Measurements from ENCODE around the gene RIPK3. TPM values are rescaled to one million over a fixed set of nuclear protein-coding genes. Genes with fewer than 3 reads are reported as not detected.

RIPK3 gene
- total and polyA plus RNA-seq, 7 donors: 0.94 to 1.9 (median 1.2) TPM

- WGBS, 3 donors: 1% methylated on average over 14 to 15 of the region's 15 CpGs
- peaks cover 0 to 47% (median 12%) of the 10 kb centered on the region in 3 donors for H3K27me3 ChIP-seq (ENCODE audit: insufficient read depth in 3 of 3, low read length in 2 of 3)
- TF ChIP-seq, protein P1, sequence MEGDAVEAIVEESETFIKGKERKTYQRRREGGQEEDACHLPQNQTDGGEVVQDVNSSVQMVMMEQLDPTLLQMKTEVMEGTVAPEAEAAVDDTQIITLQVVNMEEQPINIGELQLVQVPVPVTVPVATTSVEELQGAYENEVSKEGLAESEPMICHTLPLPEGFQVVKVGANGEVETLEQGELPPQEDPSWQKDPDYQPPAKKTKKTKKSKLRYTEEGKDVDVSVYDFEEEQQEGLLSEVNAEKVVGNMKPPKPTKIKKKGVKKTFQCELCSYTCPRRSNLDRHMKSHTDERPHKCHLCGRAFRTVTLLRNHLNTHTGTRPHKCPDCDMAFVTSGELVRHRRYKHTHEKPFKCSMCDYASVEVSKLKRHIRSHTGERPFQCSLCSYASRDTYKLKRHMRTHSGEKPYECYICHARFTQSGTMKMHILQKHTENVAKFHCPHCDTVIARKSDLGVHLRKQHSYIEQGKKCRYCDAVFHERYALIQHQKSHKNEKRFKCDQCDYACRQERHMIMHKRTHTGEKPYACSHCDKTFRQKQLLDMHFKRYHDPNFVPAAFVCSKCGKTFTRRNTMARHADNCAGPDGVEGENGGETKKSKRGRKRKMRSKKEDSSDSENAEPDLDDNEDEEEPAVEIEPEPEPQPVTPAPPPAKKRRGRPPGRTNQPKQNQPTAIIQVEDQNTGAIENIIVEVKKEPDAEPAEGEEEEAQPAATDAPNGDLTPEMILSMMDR (IDR thresholded peaks at IDR 0.05): no peak
- H3K4me1 ChIP-seq: peaks cover 12% of the 10 kb centered on the region
- intact Hi-C loops (cut with DNase I): no loop called here
- no peaks in the 10 kb centered on the region for H3K36me3 ChIP-seq (ENCODE audit: insufficient read depth in 1 of 2, low read depth in 1 of 2)
- peak overlapping the region; percentile 55 for H3K27ac ChIP-seq
- H3K9me3 ChIP-seq: no peaks in the 10 kb centered on the region
- DNase-seq: peak in 1 of 2 donors; percentile 57
- H3K4me3 ChIP-seq: peak overlapping the region; percentile 64
- no peak for ATAC-seq
Observed at GRCh38 chr14:24368212-24368561, 28.4 kb upstream of the RIPK3 start.

DNA sequence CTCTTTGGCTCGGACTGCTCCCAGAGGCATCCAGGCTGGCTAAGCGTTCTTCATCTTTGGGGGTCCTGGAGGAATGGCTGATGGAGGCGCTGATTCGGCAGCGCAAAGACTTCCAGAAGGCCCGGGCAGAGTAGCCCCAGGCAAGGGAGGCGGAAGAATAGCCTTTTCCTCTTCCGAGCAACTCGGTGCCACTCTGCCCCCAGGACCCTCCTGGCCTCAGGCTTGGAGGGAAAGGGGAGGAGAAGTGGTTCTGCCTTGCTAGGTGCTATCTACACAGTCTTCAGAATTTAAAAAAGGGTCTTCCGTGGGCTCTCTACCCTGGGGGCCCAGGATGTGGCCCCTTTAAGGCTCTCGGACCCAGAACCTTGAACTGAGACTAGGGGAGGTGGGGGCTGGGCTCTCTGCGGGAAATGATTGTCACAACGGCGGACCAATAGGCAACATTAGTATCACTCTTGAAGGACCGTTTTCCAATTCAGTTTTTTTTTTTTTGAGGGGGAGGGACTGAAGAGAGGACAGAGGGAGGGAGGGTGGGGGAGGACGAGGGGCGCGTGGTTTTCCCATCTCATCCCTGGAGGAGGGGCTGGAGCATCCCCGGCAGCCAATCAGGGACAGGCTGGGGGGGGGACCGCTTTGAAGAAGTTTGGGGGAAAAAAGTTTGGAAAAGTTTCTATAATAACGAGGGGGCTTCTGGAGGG, 27.9 kb upstream of the RIPK3 start, which contains the start of gene NFATC4:
NFATC4 (plus strand) TSS at position 671 of the 698 bp plus-strand sequence. CDS start 157 bp downstream, outside the sequence.
- TF ChIP-seq, protein P1 (IDR thresholded peaks at IDR 0.05): no peak
- 3 to 4% (median 4%) methylated on average over 21 of the region's 21 CpGs for WGBS, 3 donors
- ATAC-seq (peak in 3 of 4 donors; percentile 20 to 55 (median 34)), DNase-seq (peak; percentile 67 to 85)
- intact Hi-C loops (cut with DNase I): no loop called here
- H3K27ac ChIP-seq: peak within 1 kb of the TSS; percentile 76
- H3K9me3 ChIP-seq: no peaks in the 10 kb centered on the region
- no peaks in the 10 kb centered on the region for H3K36me3 ChIP-seq (ENCODE audit: insufficient read depth in 1 of 2, low read depth in 1 of 2)
- H3K4me1 ChIP-seq: peaks cover 12% of the 10 kb centered on the region
- peak within 1 kb of the TSS; percentile 64 for H3K4me3 ChIP-seq
- H3K27me3 ChIP-seq (ENCODE audit: insufficient read depth in 3 of 3, low read length in 2 of 3): peaks cover 0 to 47% (median 12%) of the 10 kb centered on the region in 3 donors

DNA sequence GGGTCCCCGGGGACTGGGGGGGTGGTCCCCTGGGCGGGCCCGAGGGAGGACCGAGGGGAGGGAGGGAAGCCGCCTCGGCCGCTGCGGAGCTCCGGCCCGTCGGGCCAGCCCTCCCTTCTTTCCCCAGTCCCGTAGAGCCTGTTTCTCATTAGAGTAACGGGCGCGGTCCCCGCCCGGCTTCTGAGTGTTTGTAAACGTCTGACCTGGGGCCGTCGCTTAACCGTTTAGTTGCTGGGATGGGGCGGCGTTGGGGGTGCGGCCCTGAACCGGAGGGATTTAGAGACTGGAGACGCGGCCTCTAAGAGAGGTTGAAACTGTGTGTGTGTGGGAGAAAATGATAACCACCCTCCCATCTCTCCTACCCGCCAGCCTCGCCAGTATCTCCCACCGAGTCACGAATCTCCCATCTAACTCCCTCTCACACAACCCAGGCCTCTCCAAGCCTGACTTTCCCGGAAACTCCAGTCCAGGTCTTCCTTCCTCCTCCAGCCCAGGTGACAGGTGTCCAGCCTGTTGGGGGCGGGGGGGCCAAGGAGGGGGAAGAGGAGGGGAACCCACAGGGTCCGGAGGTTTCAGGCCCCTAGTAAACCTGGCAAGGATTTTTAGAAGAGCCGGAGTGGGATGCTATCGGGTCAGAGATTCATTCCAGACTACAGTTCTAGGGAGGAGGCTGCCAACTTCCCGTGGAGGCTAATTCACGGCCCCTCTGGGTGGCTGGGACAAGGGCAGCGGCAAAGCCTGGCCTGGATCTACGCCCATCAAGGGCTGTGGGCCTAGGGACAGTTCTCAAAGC, 27.1 kb upstream of the RIPK3 start:
- Histone ChIP-seq H3K4me3 (peak overlapping the region; percentile 64), H3K36me3 (ENCODE audit: insufficient read depth in 1 of 2, low read depth in 1 of 2) (no peaks in the 10 kb centered on the region), H3K27me3 (ENCODE audit: insufficient read depth in 3 of 3, low read length in 2 of 3) (peaks cover 0 to 47% (median 12%) of the 10 kb centered on the region in 3 donors), H3K9me3 (no peaks in the 10 kb centered on the region), H3K27ac (peak overlapping the region; percentile 76), H3K4me1 (peaks cover 12% of the 10 kb centered on the region)
- WGBS, 3 donors: 1 to 3% (median 2%) methylated on average over 38 to 40 of the region's 40 CpGs
- TF ChIP-seq, protein P1 (IDR thresholded peaks at IDR 0.05): no peak
- ATAC-seq: peak; percentile 41 to 80 (median 72)
- peak; percentile 88 to 93 for DNase-seq
- intact Hi-C loops (cut with DNase I): loop anchor here in 1 of 2 donors (1.0 kb wide), 1 partner anchor 63 kb away; no protein-coding TSS in a partner anchor

- intact Hi-C loops (cut with DNase I): loop anchor here in 1 of 2 donors (1.0 kb wide), 1 partner anchor 64 kb away; no protein-coding TSS in a partner anchor
- no peaks in the 10 kb centered on the region for H3K36me3 ChIP-seq (ENCODE audit: insufficient read depth in 1 of 2, low read depth in 1 of 2)
- peak overlapping the region; percentile 64 for H3K4me3 ChIP-seq
- ATAC-seq (peak in 1 of 4 donors; percentile 76), DNase-seq (no peak)
- peak overlapping the region; percentile 76 for H3K27ac ChIP-seq
- peaks cover 12% of the 10 kb centered on the region for H3K4me1 ChIP-seq
- peaks cover 0 to 50% (median 12%) of the 10 kb centered on the region in 3 donors for H3K27me3 ChIP-seq (ENCODE audit: insufficient read depth in 3 of 3, low read length in 2 of 3)
- WGBS, 3 donors: 2 to 5% (median 4%) methylated on average over 16 of the region's 16 CpGs
- TF ChIP-seq, protein P1 (IDR thresholded peaks at IDR 0.05): no peak
- H3K9me3 ChIP-seq: no peaks in the 10 kb centered on the region
Observed at GRCh38 chr14:24366413-24366720, 26.6 kb upstream of the RIPK3 start.

Data from psoas muscle (tissue), 8 donors.